ENCODE data around the gene PIP5K1C. TPM values are rescaled to one million over a fixed set of nuclear protein-coding genes. Genes with fewer than 3 reads are reported as not detected.

PIP5K1C gene
- total RNA-seq, 1 donor from 2014 or later, result 25.0 TPM

GRCh38 chr19:3694361-3695123 is 5.7 kb downstream of the PIP5K1C start:
- DNase-seq (ENCODE audit: low spot score), result no peak

- DNase-seq (ENCODE audit: low spot score), result no peak
Measured at GRCh38 chr19:3693025-3693925, 7.0 kb downstream of the PIP5K1C start.

- DNase-seq (ENCODE audit: low spot score), result no peak
Measured at GRCh38 chr19:3692141-3693024, 7.9 kb downstream of the PIP5K1C start.

GRCh38 chr19:3691726-3692125 is 8.5 kb downstream of the PIP5K1C start:
- DNase-seq (ENCODE audit: low spot score), result no peak

- no peak for DNase-seq (ENCODE audit: low spot score)
Measured at GRCh38 chr19:3691372-3691716, 8.9 kb downstream of the PIP5K1C start.

- no peak for DNase-seq (ENCODE audit: low spot score)
Measured at GRCh38 chr19:3690551-3691371, 9.5 kb downstream of the PIP5K1C start.

GRCh38 chr19:3687774-3688706 is 12.2 kb downstream of the PIP5K1C start:
- DNase-seq (ENCODE audit: low spot score), result no peak

GRCh38 chr19:3687393-3687773 is 12.9 kb downstream of the PIP5K1C start:
- no peak for DNase-seq (ENCODE audit: low spot score)

GRCh38 chr19:3684817-3685410 is 15.4 kb downstream of the PIP5K1C start:
- DNase-seq (ENCODE audit: low spot score), result no peak

- no peak for DNase-seq (ENCODE audit: low spot score)
Measured at GRCh38 chr19:3684054-3684816, 16.0 kb downstream of the PIP5K1C start.

GRCh38 chr19:3683405-3684053 is 16.7 kb downstream of the PIP5K1C start:
- DNase-seq (ENCODE audit: low spot score), result no peak

GRCh38 chr19:3682741-3683404 is 17.4 kb downstream of the PIP5K1C start:
- DNase-seq (ENCODE audit: low spot score), result no peak

GRCh38 chr19:3682286-3682685 is 18.0 kb downstream of the PIP5K1C start:
- DNase-seq (ENCODE audit: low spot score), result no peak

- DNase-seq (ENCODE audit: low spot score), result no peak
Measured at GRCh38 chr19:3680939-3681338, 19.3 kb downstream of the PIP5K1C start.

GRCh38 chr19:3679581-3679980 is 20.7 kb downstream of the PIP5K1C start:
- no peak for DNase-seq (ENCODE audit: low spot score)

- no peak for DNase-seq (ENCODE audit: low spot score)
Measured at GRCh38 chr19:3679138-3679537, 21.1 kb downstream of the PIP5K1C start.

- DNase-seq (ENCODE audit: low spot score), result no peak
Measured at GRCh38 chr19:3678188-3678587, 22.1 kb downstream of the PIP5K1C start.
